ENCODE measurements around the gene MRM3.

MRM3 gene

DNA sequence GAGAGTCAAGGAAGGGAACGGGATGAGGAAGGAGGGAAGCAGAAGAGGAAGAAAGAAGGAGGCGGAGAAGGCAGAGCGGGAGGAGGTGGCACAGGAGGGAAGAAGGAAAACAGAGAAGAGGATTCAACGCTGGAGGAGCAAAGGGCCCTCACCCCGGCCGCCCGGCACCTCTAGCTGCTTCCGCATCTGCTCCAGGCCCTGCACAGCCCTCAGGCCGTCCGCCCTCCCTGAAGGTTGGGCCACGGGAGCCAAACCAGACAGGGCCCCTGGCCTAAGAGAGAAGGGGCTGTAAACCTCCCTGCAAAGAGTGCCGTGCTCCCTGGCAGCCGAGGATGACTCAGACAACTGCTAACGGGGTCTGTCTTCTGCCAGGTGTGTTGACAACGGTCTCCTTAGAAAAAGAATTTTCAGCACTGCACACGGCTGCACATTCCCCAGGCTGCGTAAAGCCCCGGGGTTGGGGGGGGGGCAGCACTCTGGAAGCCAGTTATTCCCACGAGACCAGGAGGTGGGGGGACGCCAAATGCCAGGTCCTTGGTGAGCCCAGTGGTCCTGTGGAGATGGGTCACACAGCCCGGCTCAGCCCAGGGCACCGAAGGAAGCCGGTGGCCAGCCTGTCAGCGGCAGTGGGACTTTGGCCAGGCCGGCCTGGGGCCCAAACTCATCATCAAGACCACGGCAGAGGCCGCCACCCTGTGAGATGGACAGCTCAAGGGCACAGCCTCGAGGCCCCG lies 29.1 kb downstream of the MRM3 start:
- no peak for DNase-seq (ENCODE audit: extremely low read depth, low read depth)
- TF ChIP-seq, protein P1, sequence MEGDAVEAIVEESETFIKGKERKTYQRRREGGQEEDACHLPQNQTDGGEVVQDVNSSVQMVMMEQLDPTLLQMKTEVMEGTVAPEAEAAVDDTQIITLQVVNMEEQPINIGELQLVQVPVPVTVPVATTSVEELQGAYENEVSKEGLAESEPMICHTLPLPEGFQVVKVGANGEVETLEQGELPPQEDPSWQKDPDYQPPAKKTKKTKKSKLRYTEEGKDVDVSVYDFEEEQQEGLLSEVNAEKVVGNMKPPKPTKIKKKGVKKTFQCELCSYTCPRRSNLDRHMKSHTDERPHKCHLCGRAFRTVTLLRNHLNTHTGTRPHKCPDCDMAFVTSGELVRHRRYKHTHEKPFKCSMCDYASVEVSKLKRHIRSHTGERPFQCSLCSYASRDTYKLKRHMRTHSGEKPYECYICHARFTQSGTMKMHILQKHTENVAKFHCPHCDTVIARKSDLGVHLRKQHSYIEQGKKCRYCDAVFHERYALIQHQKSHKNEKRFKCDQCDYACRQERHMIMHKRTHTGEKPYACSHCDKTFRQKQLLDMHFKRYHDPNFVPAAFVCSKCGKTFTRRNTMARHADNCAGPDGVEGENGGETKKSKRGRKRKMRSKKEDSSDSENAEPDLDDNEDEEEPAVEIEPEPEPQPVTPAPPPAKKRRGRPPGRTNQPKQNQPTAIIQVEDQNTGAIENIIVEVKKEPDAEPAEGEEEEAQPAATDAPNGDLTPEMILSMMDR (IDR thresholded peaks at IDR 0.05; ENCODE audit: low read depth, low read length): no peak

DNA sequence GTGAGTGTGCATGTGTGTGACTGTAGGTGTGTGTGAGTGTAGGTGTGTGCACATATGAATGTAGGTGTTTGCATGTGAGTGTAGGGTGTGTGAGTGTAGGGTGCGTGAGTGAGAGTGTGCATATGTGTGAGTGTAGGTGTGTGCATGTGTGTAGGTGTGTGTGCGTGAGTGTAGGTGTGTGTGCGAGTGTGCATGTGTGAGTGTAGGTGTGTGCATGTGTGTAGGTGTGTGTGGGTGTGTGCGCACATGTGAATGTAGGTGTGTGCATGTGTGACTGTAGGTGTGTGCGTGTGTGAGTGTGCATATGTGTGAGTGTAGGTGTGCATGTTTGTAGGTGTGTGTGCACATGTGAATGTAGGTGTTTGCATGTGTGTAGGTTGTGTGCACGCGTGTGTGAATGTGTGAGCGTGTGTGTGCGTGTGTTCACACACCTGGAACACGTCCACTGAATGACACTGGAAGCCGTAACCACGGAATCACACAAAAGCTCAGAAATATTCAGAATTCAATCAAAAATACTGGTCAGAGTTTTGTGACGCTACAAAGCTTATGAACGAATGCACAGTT lies 30.6 kb downstream of the MRM3 start:
- no peak for DNase-seq (ENCODE audit: extremely low read depth, low read depth)
- TF ChIP-seq, protein P1 (IDR thresholded peaks at IDR 0.05; ENCODE audit: low read depth, low read length): no peak

DNA sequence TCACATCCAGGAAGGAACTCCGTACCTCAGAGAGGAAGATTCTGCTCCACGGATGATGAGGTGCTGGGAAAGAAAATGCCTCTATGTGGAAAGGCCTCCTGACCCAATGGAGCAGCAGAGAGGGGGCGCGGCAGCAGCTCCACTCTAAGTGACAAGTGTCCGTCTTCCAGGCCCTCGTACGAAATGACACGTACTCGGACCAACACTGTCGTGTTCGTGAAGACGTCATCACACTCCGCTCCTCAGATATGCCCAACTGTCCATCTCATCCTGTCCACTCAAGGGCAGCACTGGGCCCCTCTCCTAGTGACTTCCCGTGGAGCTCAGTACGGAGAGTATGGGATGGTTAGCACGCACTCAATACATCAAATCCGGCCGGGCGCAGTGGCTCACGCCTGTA lies 32.2 kb downstream of the MRM3 start:
- no peak for DNase-seq (ENCODE audit: extremely low read depth, low read depth)
- TF ChIP-seq, protein P1 (IDR thresholded peaks at IDR 0.05; ENCODE audit: low read depth, low read length): no peak

DNA sequence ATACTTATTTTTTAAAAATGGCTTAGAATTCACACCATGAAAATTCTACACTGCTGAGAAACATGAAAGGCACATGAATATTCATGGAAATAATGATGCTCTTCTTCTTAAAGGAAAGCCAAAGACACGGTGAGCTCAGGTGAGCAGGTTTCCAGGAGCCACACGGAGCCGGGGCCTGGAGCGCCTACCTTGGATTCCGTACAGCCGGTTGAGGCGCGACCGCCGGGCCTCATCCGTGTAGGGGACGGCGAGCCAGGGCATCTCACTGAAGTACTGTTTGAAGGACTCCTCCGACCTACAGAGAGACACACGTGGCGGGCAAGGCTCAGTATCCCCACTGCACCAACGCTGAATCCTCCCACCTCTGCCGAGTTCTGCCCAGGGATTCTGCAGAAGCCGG lies 37.1 kb downstream of the MRM3 start:
- TF ChIP-seq, protein P1 (IDR thresholded peaks at IDR 0.05; ENCODE audit: low read depth, low read length): no peak
- DNase-seq (ENCODE audit: extremely low read depth, low read depth): no peak

DNA sequence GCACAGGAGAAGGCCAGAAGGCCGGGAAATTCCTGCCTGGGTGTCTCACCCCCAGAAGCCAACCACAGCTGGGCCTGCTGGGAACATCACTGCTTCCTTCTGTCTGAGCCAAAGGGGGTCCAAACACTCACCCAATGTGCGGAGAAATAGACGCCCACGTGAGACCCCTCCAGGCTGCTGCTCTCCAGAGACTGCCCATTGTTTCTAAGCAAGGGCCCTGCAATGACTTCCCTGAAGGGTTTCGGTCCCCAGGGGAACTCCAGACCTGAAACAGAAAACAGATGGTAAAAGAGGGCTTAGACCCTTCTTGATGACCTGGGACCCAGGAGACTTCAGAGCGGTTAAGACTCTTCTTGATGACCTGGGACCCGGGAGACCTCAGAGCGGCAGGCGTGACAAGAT lies 41.3 kb downstream of the MRM3 start:
- TF ChIP-seq, protein P1 (IDR thresholded peaks at IDR 0.05; ENCODE audit: low read depth, low read length): no peak
- DNase-seq (ENCODE audit: extremely low read depth, low read depth): no peak

DNA sequence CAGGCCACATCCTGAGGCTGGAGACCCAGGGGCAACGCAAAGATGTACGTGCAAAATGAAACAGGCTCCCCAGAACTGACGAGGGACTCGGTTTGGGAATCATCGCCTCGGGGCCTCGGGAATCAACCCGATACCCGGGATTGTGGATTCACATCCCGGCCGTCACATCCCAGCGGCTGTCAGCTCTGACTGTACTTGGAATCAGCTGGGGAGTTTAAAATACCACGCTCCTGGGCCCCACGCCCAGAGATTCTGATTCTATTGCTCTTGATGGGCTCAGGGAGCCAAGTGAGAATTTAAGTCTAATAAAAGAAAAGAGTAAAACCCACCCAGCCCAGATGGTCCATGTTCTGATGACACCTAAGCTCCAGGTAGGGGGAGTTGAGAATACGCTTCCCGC lies 42.2 kb downstream of the MRM3 start:
- no peak for DNase-seq (ENCODE audit: extremely low read depth, low read depth)
- TF ChIP-seq, protein P1 (IDR thresholded peaks at IDR 0.05; ENCODE audit: low read depth, low read length): no peak

DNA sequence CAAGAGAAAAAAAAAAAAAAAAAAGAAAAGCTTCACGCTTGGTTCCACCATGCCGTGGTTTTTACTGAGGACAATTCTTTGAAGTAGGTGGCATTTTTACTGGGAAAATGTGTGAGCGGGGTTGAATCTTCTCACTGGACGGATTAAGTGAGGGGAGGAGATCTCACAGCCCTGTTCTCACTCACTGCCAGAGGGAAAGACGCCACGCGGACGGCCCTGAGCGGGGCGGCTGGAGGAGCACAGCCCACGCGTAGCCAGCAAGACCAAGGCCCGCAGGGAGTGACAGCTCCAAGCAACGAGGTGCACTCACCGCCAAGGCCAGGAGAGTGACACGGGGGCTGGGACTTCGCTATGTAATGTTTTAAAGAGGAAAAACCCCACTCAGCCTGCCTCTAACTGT lies 43.1 kb downstream of the MRM3 start:
- DNase-seq (ENCODE audit: extremely low read depth, low read depth): no peak
- TF ChIP-seq, protein P1 (IDR thresholded peaks at IDR 0.05; ENCODE audit: low read depth, low read length): no peak

All from AG09319 (cell line).